ENCODE data around the gene ANP32A. TPM values are rescaled to one million over a fixed set of nuclear protein-coding genes. Genes with fewer than 3 reads are reported as not detected.

ANP32A gene
- total RNA-seq, 4 donors from 2014 or later = 22.1 to 45.9 (median 35.3) TPM

DNA sequence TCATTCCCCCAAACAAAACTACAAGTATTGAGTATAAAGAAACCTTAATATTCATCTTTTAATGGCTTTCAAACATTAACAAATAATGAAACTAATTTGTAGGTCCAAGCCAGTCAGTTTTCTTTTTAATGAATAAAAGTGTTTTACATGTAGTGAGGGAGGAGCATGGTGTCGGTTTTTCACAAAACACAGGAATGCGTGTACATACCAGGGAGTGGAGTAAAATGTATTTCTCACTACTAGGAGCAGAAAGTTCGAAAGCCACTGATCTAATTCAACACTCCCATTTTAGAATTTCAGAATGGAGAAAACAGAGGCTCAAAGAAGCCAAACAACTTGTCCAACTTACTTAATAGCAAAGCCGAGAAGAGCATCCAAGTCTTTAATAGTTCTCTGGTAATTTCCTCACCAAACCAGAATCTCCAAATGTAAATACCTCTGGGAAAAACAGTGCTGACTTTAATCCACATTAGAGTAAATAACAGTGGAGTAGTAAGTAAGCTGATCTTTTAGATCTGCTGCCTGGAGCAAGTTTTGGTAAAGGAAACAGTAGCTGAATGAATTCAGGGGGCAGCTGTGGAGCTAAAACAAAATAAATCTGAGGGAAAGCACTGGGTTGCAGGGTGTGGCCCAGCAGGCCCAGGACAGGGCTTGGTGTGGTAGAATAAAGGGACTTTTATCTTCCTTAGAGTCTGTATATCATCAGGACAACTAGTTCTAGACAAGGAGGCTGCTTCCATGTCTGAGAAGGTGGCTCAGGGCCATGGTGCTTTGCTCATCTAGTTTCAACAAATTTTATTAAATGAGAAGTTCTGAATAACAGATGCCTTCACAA lies 7.9 kb downstream of the ANP32A start:
- intact Hi-C loops (cut with DNase I; ENCODE audit: low total_unique reads) = no loop called here
- no peak overlapping the region for H3K4me3 ChIP-seq (ENCODE audit: low read depth, poor library complexity, severe bottlenecking)
- no peak for TF ChIP-seq CTCF (IDR thresholded peaks at IDR 0.05)
- TF ChIP-seq POLR2A (IDR thresholded peaks at IDR 0.05) = no peak
- peak in 1 of 2 donors; percentile 80 for DNase-seq (ENCODE audit: low spot score in 2 of 2)
- WGBS, 2 donors = 19 to 30% methylated on average over 4 of the region's 4 CpGs

GRCh38 chr15:68812069-68812468 lies 8.6 kb downstream of the ANP32A start:
- WGBS, 2 donors = 79 to 82% methylated on average over 8 of the region's 8 CpGs
- H3K4me3 ChIP-seq (ENCODE audit: low read depth, poor library complexity, severe bottlenecking) = no peak overlapping the region
- TF ChIP-seq POLR2A (IDR thresholded peaks at IDR 0.05) = no peak
- no peak for TF ChIP-seq CTCF (IDR thresholded peaks at IDR 0.05)
- intact Hi-C loops (cut with DNase I; ENCODE audit: low total_unique reads) = no loop called here
- peak in 1 of 2 donors; percentile 61 for DNase-seq (ENCODE audit: low spot score in 2 of 2)

GRCh38 chr15:68809517-68809916 lies 11.2 kb downstream of the ANP32A start:
- TF ChIP-seq POLR2A (IDR thresholded peaks at IDR 0.05) = no peak
- no peak for TF ChIP-seq CTCF (IDR thresholded peaks at IDR 0.05)
- H3K4me3 ChIP-seq (ENCODE audit: low read depth, poor library complexity, severe bottlenecking) = no peak overlapping the region
- peak in 1 of 2 donors; percentile 66 for DNase-seq (ENCODE audit: low spot score in 2 of 2)
- intact Hi-C loops (cut with DNase I; ENCODE audit: low total_unique reads) = no loop called here
- 90 to 93% methylated on average over 9 of the region's 9 CpGs for WGBS, 2 donors

DNA sequence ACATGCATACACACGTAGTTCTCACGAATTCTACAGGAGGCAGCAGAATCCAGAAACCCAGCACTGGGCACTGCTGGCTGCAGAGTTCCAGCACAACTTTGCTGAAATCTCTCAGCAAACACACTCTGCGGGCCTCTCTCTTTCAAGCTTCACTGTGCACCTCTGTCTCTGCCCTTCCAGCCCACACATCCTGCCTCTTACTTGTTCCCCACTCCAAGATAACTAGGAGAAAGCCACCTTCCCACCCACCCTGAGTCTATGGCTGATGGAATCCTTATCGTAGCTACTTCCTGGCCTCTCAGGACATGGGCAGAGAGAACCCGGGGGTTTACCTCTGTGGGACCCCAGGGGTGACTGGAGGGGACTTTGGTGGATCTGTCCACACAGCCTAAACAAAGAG lies 11.9 kb downstream of the ANP32A start:
- peak in 1 of 2 donors; percentile 46 for DNase-seq (ENCODE audit: low spot score in 2 of 2)
- no peak for TF ChIP-seq POLR2A (IDR thresholded peaks at IDR 0.05)
- TF ChIP-seq CTCF (IDR thresholded peaks at IDR 0.05) = no peak
- H3K4me3 ChIP-seq (ENCODE audit: low read depth, poor library complexity, severe bottlenecking) = no peak overlapping the region
- WGBS, 2 donors = 62 to 64% methylated on average over 5 of the region's 5 CpGs
- intact Hi-C loops (cut with DNase I; ENCODE audit: low total_unique reads) = no loop called here

DNA sequence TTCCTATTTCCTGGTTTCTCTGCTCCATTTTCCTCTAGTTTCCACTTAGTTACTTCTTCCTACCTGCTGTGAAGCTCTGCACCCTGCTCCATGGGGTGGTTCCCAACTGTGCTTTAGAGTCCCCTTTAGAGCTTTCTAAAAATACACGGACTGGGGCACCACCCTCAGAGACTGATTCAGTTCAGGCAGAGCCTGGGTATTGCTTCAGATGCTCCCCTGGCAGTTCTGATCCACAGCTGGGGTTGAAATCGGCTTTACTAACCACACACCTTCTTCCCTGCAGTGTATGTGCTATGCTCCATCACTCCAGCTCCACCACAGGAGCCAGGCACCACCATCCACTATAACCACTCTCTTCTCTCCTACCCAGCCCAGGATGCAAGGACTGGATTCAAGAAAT lies 12.6 kb downstream of the ANP32A start:
- DNase-seq (ENCODE audit: low spot score in 2 of 2) = peak in 1 of 2 donors; percentile 45
- no peak for TF ChIP-seq POLR2A (IDR thresholded peaks at IDR 0.05)
- TF ChIP-seq CTCF (IDR thresholded peaks at IDR 0.05) = no peak
- WGBS, 2 donors = 13 to 24% methylated on average over 2 of the region's 2 CpGs
- intact Hi-C loops (cut with DNase I; ENCODE audit: low total_unique reads) = no loop called here
- H3K4me3 ChIP-seq (ENCODE audit: low read depth, poor library complexity, severe bottlenecking) = no peak overlapping the region
